Keratinocyte (primary cell): Measurements from ENCODE around the gene PIGO. TPM values are rescaled to one million over a fixed set of nuclear protein-coding genes. Genes with fewer than 3 reads are reported as not detected.

Experiments used
- DNase-seq: peaks from one replicate; pipeline ENCODE4 v3.0.0-alpha.2; 2011; ENCODE audit warnings: low read depth, missing footprints, low spot score
- FAIRE-seq: peaks from 2 replicates; lab custom pipeline; 2011; peaks lifted over from hg19 to GRCh38; lab: Jason Lieb, UNC
- H2AFZ ChIP-seq: 2 replicates; pipeline ENCODE4 v1.6.0; 2012; ENCODE audit warnings: low read length, control low read depth, inconsistent platforms; ENCODE audit not compliant: control insufficient read depth
- H3K27ac ChIP-seq: 2 replicates; pipeline ENCODE4 v1.5.1; 2011; ENCODE audit warnings: low read length; ENCODE audit not compliant: control insufficient read depth, insufficient read depth
- H3K27me3 ChIP-seq: 3 replicates; pipeline ENCODE4 v1.6.0; 2011; ENCODE audit warnings: low read length; ENCODE audit not compliant: control insufficient read depth, insufficient read depth; ENCODE audit errors: extremely low read depth
- H3K36me3 ChIP-seq, 2 experiments: 2 replicates in 1 of 2; 3 replicates in 1 of 2; pipeline ENCODE4 v1.5.1; 2011; ENCODE audit warnings: low read length in 2 of 2, mild to moderate bottlenecking in 1 of 2; ENCODE audit not compliant: control insufficient read depth in 2 of 2, insufficient read depth in 2 of 2; ENCODE audit errors: extremely low read depth in 1 of 2
- H3K4me1 ChIP-seq: 3 replicates; pipeline ENCODE4 v1.5.1; 2011; ENCODE audit warnings: low read length; ENCODE audit not compliant: control insufficient read depth, insufficient read depth; ENCODE audit errors: extremely low read depth
- H3K4me2 ChIP-seq: 3 replicates; pipeline ENCODE4 v1.6.0; 2011; ENCODE audit warnings: low read depth, low read length; ENCODE audit not compliant: control insufficient read depth, insufficient read depth; ENCODE audit errors: extremely low read depth
- H3K4me3 ChIP-seq, 3 experiments: fragments of 200-600 bp in 1 of 3; sonication (generic) in 1 of 3; 2 replicates in 2 of 3; 3 replicates in 1 of 3; pipeline ENCODE4 v1.5.1; 2011 to 2016; ENCODE audit warnings: low read length in 3 of 3, mild to moderate bottlenecking in 3 of 3, control low read depth in 2 of 3, inconsistent platforms in 1 of 3, low read depth in 1 of 3, mixed read lengths in 1 of 3, mixed run types in 1 of 3, moderate library complexity in 1 of 3; ENCODE audit not compliant: control insufficient read depth in 2 of 3, insufficient read depth in 2 of 3; ENCODE audit errors: extremely low read depth in 1 of 3
- H3K79me2 ChIP-seq: 2 replicates; pipeline ENCODE4 v1.6.0; 2012; ENCODE audit warnings: low read length; ENCODE audit not compliant: control insufficient read depth, insufficient read depth
- H3K9ac ChIP-seq: 3 replicates; pipeline ENCODE4 v1.6.0; 2011; ENCODE audit warnings: low read length; ENCODE audit not compliant: control insufficient read depth, insufficient read depth; ENCODE audit errors: extremely low read depth
- H3K9me1 ChIP-seq: 3 replicates; pipeline ENCODE4 v1.6.0; 2011; ENCODE audit warnings: low read length; ENCODE audit not compliant: control insufficient read depth, insufficient read depth; ENCODE audit errors: extremely low read depth
- H3K9me3 ChIP-seq: 2 replicates; pipeline ENCODE4 v1.5.1; 2012; ENCODE audit warnings: low read depth, low read length; ENCODE audit not compliant: control insufficient read depth
- H4K20me1 ChIP-seq: 3 replicates; pipeline ENCODE4 v1.6.0; 2011; ENCODE audit warnings: low read length; ENCODE audit not compliant: control insufficient read depth, insufficient read depth; ENCODE audit errors: extremely low read depth
- EZH2 ChIP-seq: IDR thresholded peaks from one replicate; pipeline ENCODE4 v1.6.1; 2012; ENCODE audit warnings: inconsistent platforms, mild to moderate bottlenecking, low read length, moderate library complexity
- dilution Hi-C: fragments of 300-500 bp; cut with MboI; formaldehyde crosslinking; loops from one replicate; pipeline ENCODE4 v1.7.0; 2020; ENCODE audit warnings: low sequenced_read_pairs; ENCODE audit not compliant: extremely low pct_ligation_motif_present
- polyA plus RNA-seq, 5 experiments: library from polyadenylated mRNA; depleted of rRNA in 3 of 5; stranded (reverse) in 3 of 5; stranded (forward) in 1 of 5; unstranded in 1 of 5; fragments of >200 nt; gene quantifications; 1 replicate in 1 of 5; 2 replicates in 3 of 5; 3 replicates in 1 of 5; pipeline versions ENCODE4 v1.2.1 to v1.2.3, GENCODE V29; 2011 to 2012; ENCODE audit warnings: missing spikeins in 2 of 5, low read depth in 1 of 5, low replicate concordance in 1 of 5
- TF ChIP-seq, protein P1 (sequence below), 3 experiments: IDR thresholded peaks in 1 of 3; conservative IDR thresholded peaks in 1 of 3; optimal IDR thresholded peaks in 1 of 3; 2 replicates in 2 of 3; 3 replicates in 1 of 3; pipeline versions ENCODE3 to v1.5.1; 2011; ENCODE audit warnings: low read length in 3 of 3, mild to moderate bottlenecking in 3 of 3, moderate library complexity in 2 of 3, control low read depth in 1 of 3, inconsistent platforms in 1 of 3; ENCODE audit not compliant: insufficient read depth in 2 of 3; ENCODE audit errors: extremely low read depth in 1 of 3

The PIGO gene
- polyA plus RNA-seq, 1 donor (not counting 4 experiments of a cell fraction or from before 2014, with no cell fraction given) = 18.6 TPM

- Histone ChIP-seq H3K79me2 (no peaks in the 10 kb centered on the region), H3K9me1 (no peaks in the 10 kb centered on the region), H3K4me2 (no peak overlapping the region), H3K4me3 (no peak overlapping the region), H3K9ac (no peak overlapping the region), H2AFZ (no peak overlapping the region), H4K20me1 (no peaks in the 10 kb centered on the region), H3K27ac (no peak overlapping the region), H3K9me3 (no peaks in the 10 kb centered on the region), H3K36me3 (no peaks in the 10 kb centered on the region), H3K27me3 (no peaks in the 10 kb centered on the region), H3K4me1 (no peaks in the 10 kb centered on the region)
- TF ChIP-seq EZH2 = no peak
- TF ChIP-seq, protein P1, sequence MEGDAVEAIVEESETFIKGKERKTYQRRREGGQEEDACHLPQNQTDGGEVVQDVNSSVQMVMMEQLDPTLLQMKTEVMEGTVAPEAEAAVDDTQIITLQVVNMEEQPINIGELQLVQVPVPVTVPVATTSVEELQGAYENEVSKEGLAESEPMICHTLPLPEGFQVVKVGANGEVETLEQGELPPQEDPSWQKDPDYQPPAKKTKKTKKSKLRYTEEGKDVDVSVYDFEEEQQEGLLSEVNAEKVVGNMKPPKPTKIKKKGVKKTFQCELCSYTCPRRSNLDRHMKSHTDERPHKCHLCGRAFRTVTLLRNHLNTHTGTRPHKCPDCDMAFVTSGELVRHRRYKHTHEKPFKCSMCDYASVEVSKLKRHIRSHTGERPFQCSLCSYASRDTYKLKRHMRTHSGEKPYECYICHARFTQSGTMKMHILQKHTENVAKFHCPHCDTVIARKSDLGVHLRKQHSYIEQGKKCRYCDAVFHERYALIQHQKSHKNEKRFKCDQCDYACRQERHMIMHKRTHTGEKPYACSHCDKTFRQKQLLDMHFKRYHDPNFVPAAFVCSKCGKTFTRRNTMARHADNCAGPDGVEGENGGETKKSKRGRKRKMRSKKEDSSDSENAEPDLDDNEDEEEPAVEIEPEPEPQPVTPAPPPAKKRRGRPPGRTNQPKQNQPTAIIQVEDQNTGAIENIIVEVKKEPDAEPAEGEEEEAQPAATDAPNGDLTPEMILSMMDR (optimal IDR thresholded peaks at IDR 0.05 in 1 of 3, IDR thresholded peaks at IDR 0.05 in 1 of 3, conservative IDR thresholded peaks at IDR 0.05 in 1 of 3; ENCODE audit: extremely low read depth in 1 of 3, insufficient read depth in 2 of 3, low read length in 3 of 3) = no peak
- FAIRE-seq = no peak
- DNase-seq = no peak
- dilution Hi-C loops = no loop called here
Observed at GRCh38 chr9:35140093-35140492, 43.7 kb upstream of the PIGO start.

DNA sequence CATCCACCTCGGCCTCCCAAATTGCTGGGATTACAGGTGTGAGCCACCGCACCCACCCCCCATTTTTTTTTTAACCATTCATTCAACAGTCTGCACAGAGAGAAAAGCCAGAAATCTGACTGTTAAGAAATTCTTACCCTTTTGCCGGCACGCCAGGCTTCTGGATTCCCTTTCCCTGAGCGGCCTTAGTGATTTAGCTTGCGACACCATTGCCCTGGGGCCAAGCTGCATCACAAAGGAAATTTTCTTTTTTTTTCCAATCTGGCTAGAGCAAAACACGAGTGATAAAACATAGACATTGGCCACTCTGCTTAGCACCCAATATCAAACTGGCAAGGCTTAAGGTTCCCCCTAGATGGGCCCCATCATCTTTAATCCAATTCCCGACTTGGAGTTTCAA is 40.5 kb upstream of the PIGO start:
- H2AFZ ChIP-seq = no peak overlapping the region
- H3K27ac ChIP-seq = no peak overlapping the region
- no peaks in the 10 kb centered on the region for H3K9me3 ChIP-seq
- H3K9ac ChIP-seq = no peak overlapping the region
- no peaks in the 10 kb centered on the region for H3K9me1 ChIP-seq
- no peaks in the 10 kb centered on the region for H4K20me1 ChIP-seq
- no peaks in the 10 kb centered on the region for H3K36me3 ChIP-seq
- no peaks in the 10 kb centered on the region for H3K79me2 ChIP-seq
- dilution Hi-C loops = no loop called here
- no peak for TF ChIP-seq EZH2
- TF ChIP-seq, protein P1 (optimal IDR thresholded peaks at IDR 0.05 in 1 of 3, IDR thresholded peaks at IDR 0.05 in 1 of 3, conservative IDR thresholded peaks at IDR 0.05 in 1 of 3; ENCODE audit: extremely low read depth in 1 of 3, insufficient read depth in 2 of 3, low read length in 3 of 3) = no peak
- H3K27me3 ChIP-seq = no peaks in the 10 kb centered on the region
- no peak overlapping the region for H3K4me2 ChIP-seq
- H3K4me1 ChIP-seq = no peaks in the 10 kb centered on the region
- DNase-seq (no peak), FAIRE-seq (no peak)
- H3K4me3 ChIP-seq = no peak overlapping the region
